ENCODE data around the gene CCL26. TPM values are rescaled to one million over a fixed set of nuclear protein-coding genes. Genes with fewer than 3 reads are reported as not detected.

Gene CCL26
- total and polyA plus RNA-seq, 2 of the 13 experiments (the other 11 are each of a cell fraction or from before 2014, with no cell fraction given) = 0.16 TPM; not detected in 1

DNA sequence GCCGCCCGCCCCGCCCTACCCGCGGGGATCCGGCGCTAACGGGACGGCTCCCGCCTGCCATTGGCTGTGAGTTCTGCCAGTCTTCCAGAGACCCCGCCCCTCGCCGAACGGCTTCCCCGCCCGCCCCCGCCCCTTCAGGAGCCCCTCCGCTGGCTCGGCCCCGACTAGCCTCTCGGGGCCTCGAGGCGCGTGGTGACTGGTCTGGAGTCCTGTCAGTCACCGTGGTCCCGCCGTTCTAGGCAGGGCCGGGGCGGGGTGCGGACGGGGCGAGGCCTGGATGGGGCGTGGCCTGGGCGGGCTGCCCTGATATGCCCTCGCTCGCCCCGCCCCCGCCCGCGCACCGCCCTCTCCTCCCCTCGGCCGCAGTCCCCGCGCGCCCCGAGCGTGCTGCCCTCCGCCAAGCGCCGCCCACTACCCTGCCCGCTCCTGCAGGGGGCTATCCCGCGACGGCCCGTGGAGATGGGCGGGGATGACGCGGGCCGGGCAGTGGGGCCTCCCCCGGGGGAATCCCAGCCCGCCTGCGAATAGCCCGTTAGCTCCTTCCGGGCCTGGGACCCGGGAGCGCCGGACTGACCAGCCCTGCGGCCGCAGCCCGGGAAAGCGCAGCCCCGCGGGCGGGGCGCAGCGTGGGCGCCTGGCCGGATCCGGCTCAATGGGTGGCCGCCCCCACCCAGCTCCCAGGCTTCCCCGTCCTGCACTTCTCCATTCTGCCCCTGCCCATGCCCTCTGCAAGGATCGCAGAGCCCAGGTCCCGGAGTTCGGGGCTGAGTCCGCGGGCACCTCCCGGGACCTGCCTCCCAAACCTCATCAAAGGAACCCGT lies 32.8 kb downstream of the CCL26 start (continued):
- TF ChIP-seq, protein P1, sequence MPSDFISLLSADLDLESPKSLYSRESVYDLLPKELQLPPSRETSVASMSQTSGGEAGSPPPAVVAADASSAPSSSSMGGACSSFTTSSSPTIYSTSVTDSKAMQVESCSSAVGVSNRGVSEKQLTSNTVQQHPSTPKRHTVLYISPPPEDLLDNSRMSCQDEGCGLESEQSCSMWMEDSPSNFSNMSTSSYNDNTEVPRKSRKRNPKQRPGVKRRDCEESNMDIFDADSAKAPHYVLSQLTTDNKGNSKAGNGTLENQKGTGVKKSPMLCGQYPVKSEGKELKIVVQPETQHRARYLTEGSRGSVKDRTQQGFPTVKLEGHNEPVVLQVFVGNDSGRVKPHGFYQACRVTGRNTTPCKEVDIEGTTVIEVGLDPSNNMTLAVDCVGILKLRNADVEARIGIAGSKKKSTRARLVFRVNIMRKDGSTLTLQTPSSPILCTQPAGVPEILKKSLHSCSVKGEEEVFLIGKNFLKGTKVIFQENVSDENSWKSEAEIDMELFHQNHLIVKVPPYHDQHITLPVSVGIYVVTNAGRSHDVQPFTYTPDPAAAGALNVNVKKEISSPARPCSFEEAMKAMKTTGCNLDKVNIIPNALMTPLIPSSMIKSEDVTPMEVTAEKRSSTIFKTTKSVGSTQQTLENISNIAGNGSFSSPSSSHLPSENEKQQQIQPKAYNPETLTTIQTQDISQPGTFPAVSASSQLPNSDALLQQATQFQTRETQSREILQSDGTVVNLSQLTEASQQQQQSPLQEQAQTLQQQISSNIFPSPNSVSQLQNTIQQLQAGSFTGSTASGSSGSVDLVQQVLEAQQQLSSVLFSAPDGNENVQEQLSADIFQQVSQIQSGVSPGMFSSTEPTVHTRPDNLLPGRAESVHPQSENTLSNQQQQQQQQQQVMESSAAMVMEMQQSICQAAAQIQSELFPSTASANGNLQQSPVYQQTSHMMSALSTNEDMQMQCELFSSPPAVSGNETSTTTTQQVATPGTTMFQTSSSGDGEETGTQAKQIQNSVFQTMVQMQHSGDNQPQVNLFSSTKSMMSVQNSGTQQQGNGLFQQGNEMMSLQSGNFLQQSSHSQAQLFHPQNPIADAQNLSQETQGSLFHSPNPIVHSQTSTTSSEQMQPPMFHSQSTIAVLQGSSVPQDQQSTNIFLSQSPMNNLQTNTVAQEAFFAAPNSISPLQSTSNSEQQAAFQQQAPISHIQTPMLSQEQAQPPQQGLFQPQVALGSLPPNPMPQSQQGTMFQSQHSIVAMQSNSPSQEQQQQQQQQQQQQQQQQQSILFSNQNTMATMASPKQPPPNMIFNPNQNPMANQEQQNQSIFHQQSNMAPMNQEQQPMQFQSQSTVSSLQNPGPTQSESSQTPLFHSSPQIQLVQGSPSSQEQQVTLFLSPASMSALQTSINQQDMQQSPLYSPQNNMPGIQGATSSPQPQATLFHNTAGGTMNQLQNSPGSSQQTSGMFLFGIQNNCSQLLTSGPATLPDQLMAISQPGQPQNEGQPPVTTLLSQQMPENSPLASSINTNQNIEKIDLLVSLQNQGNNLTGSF (CRISPR knock-in tag; IDR thresholded peaks at IDR 0.05) = no peak
- TF ChIP-seq, protein P2, sequence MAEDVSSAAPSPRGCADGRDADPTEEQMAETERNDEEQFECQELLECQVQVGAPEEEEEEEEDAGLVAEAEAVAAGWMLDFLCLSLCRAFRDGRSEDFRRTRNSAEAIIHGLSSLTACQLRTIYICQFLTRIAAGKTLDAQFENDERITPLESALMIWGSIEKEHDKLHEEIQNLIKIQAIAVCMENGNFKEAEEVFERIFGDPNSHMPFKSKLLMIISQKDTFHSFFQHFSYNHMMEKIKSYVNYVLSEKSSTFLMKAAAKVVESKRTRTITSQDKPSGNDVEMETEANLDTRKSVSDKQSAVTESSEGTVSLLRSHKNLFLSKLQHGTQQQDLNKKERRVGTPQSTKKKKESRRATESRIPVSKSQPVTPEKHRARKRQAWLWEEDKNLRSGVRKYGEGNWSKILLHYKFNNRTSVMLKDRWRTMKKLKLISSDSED (CRISPR knock-in tag; IDR thresholded peaks at IDR 0.05) = no peak
- 0 out of 2 replicates have a peak, but pooled peaks have one; percentile 29 for TF ChIP-seq CREB1 (IDR thresholded peaks at IDR 0.05)
- no peak for TF ChIP-seq CREB1 (CRISPR knock-in tag; IDR thresholded peaks at IDR 0.05)
- TF ChIP-seq ZNF766 (CRISPR knock-in tag; IDR thresholded peaks at IDR 0.05; ENCODE audit: borderline replicate concordance) = no peak
- TF ChIP-seq ZBTB21 (CRISPR knock-in tag; IDR thresholded peaks at IDR 0.05) = no peak
- no peak for TF ChIP-seq SOX13 (IDR thresholded peaks at IDR 0.05)
- peak in 1 of 2 experiments; percentile 44; a peak in 1 of 4 replicates for TF ChIP-seq SOX13 (CRISPR knock-in tag; conservative IDR thresholded peaks at IDR 0.05 in 1 of 2, IDR thresholded peaks at IDR 0.05 in 1 of 2)
- peak; percentile 75; the same call in 1 of the 2 replicates for TF ChIP-seq REPIN1 (CRISPR knock-in tag; IDR thresholded peaks at IDR 0.05; ENCODE audit: borderline replicate concordance, low read depth)
- peak; percentile 35; the same call in 1 of the 3 replicates for TF ChIP-seq MXI1 (IDR thresholded peaks at IDR 0.05; ENCODE audit: borderline replicate concordance, low read depth, low read length)
- TF ChIP-seq, protein P3, sequence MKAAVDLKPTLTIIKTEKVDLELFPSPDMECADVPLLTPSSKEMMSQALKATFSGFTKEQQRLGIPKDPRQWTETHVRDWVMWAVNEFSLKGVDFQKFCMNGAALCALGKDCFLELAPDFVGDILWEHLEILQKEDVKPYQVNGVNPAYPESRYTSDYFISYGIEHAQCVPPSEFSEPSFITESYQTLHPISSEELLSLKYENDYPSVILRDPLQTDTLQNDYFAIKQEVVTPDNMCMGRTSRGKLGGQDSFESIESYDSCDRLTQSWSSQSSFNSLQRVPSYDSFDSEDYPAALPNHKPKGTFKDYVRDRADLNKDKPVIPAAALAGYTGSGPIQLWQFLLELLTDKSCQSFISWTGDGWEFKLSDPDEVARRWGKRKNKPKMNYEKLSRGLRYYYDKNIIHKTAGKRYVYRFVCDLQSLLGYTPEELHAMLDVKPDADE (CRISPR knock-in tag; IDR thresholded peaks at IDR 0.05) = no peak
- TF ChIP-seq, protein P4, sequence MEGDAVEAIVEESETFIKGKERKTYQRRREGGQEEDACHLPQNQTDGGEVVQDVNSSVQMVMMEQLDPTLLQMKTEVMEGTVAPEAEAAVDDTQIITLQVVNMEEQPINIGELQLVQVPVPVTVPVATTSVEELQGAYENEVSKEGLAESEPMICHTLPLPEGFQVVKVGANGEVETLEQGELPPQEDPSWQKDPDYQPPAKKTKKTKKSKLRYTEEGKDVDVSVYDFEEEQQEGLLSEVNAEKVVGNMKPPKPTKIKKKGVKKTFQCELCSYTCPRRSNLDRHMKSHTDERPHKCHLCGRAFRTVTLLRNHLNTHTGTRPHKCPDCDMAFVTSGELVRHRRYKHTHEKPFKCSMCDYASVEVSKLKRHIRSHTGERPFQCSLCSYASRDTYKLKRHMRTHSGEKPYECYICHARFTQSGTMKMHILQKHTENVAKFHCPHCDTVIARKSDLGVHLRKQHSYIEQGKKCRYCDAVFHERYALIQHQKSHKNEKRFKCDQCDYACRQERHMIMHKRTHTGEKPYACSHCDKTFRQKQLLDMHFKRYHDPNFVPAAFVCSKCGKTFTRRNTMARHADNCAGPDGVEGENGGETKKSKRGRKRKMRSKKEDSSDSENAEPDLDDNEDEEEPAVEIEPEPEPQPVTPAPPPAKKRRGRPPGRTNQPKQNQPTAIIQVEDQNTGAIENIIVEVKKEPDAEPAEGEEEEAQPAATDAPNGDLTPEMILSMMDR (CRISPR knock-in tag; IDR thresholded peaks at IDR 0.05) = peak; percentile 15; the same call in 1 of the 2 replicates
- TF ChIP-seq ZMAT3 (CRISPR knock-in tag; conservative IDR thresholded peaks at IDR 0.05) = peak; percentile 65; the same call in 1 of the 2 replicates
- peak; percentile 79 for TF ChIP-seq ZFX (CRISPR knock-in tag; IDR thresholded peaks at IDR 0.05; ENCODE audit: low read depth)
- no peak for TF ChIP-seq ISX (CRISPR knock-in tag; conservative IDR thresholded peaks at IDR 0.05)

Data from HepG2 (cell line).